ENCODE data around the gene HBE1. TPM values are rescaled to one million over a fixed set of nuclear protein-coding genes. Genes with fewer than 3 reads are reported as not detected.

The HBE1 gene
- total and polyA plus RNA-seq, 2 of the 4 experiments (the other 2 are of a cell fraction), result 3.2 to 12.7 TPM

GRCh38 chr11:5240458-5240857 is 29.3 kb downstream of the HBE1 start:
- Histone ChIP-seq H3K23ac (ENCODE audit: low read depth, low read length) (no peak overlapping the region), H4K5ac (ENCODE audit: low read depth, low read length) (no peak overlapping the region; the same call in 1 of the 2 replicates), H4K91ac (ENCODE audit: insufficient read depth, low read depth, low read length) (no peak overlapping the region), H2BK5ac (ENCODE audit: low read depth, low read length, poor library complexity, severe bottlenecking) (no peak overlapping the region), H3K4me3 (ENCODE audit: insufficient read depth, low read depth, low read length) (no peak overlapping the region), H2BK15ac (ENCODE audit: low read depth, low read length) (no peak overlapping the region), H2BK20ac (ENCODE audit: low read depth, low read length) (no peak overlapping the region), H4K8ac (ENCODE audit: low read depth in 2 of 2, low read length in 2 of 2) (no peak overlapping the region), H3K9ac (ENCODE audit: low read depth, low read length) (no peak overlapping the region), H3K18ac (ENCODE audit: low read depth, low read length) (peak overlapping the region; percentile 1; the same call in 1 of the 2 replicates), H3K9me1 (ENCODE audit: insufficient read depth, low read length) (peaks cover 5% of the 10 kb centered on the region; the same call in 1 of the 2 replicates), H3K4ac (ENCODE audit: low read depth, low read length) (no peak overlapping the region), H3K27me3 (ENCODE audit: control insufficient read depth, insufficient read depth, low read length) (no peaks in the 10 kb centered on the region), H3K4me1 (ENCODE audit: control insufficient read depth, insufficient read depth, low read length) (peaks cover 2% of the 10 kb centered on the region; the same call in 1 of the 2 replicates), H3K56ac (ENCODE audit: extremely low read depth, insufficient read depth, low read length) (no peak overlapping the region), H2BK120ac (ENCODE audit: low read depth, low read length) (no peak overlapping the region), H2AFZ (replicated peaks; ENCODE audit: low read length, poor library complexity) (no peak overlapping the region), H3K4me2 (ENCODE audit: low read depth, low read length) (no peak overlapping the region), H2AK5ac (ENCODE audit: low read depth, low read length) (no peak overlapping the region), H3K14ac (replicated peaks; ENCODE audit: low read depth, low read length) (no peak overlapping the region), H4K20me1 (ENCODE audit: insufficient read depth, low read length) (no peaks in the 10 kb centered on the region), H3K27ac (ENCODE audit: insufficient read depth, low read length) (no peak overlapping the region), H3K9me3 (ENCODE audit: control insufficient read depth, insufficient read depth, low read length) (no peaks in the 10 kb centered on the region), H2AK9ac (replicated peaks; ENCODE audit: low read depth, low read length, poor library complexity) (no peak overlapping the region), H3K36me3 (ENCODE audit: control insufficient read depth, insufficient read depth, low read length) (no peaks in the 10 kb centered on the region), H3K79me1 (ENCODE audit: low read depth in 1 of 2, low read length in 2 of 2) (no peaks in the 10 kb centered on the region)
- TF ChIP-seq MXI1 (IDR thresholded peaks at IDR 0.05; ENCODE audit: borderline replicate concordance, low read depth, low read length), result no peak
- no peak for TF ChIP-seq ELK1 (IDR thresholded peaks at IDR 0.05; ENCODE audit: borderline replicate concordance, low read depth, low read length)
- no peak for TF ChIP-seq POLR2A (IDR thresholded peaks at IDR 0.05; ENCODE audit: low read depth, low read length)
- TF ChIP-seq CTCF (conservative IDR thresholded peaks at IDR 0.05; ENCODE audit: low read depth, low read length), result no peak
- TF ChIP-seq MAFK (IDR thresholded peaks at IDR 0.05; ENCODE audit: low read depth, low read length), result no peak
- no peak for TF ChIP-seq NFE2L2 (IDR thresholded peaks at IDR 0.05; ENCODE audit: low read depth, low read length)
- TF ChIP-seq MAZ (IDR thresholded peaks at IDR 0.05; ENCODE audit: borderline replicate concordance, low read depth, low read length), result no peak
- TF ChIP-seq USF2 (IDR thresholded peaks at IDR 0.05; ENCODE audit: low read depth, low read length), result no peak
- TF ChIP-seq RFX5 (IDR thresholded peaks at IDR 0.05; ENCODE audit: low read depth, low read length), result no peak
- TF ChIP-seq RCOR1 (IDR thresholded peaks at IDR 0.05; ENCODE audit: insufficient replicate concordance, low read length), result no peak
- TF ChIP-seq RAD21 (IDR thresholded peaks at IDR 0.05; ENCODE audit: low read length), result no peak
- no peak for TF ChIP-seq BHLHE40 (IDR thresholded peaks at IDR 0.05; ENCODE audit: low read depth, low read length)
- no peak for TF ChIP-seq FOS (IDR thresholded peaks at IDR 0.05; ENCODE audit: low read depth, low read length)
- TF ChIP-seq CHD1 (IDR thresholded peaks at IDR 0.05; ENCODE audit: low read depth, low read length), result no peak
- no peak for TF ChIP-seq SMC3 (IDR thresholded peaks at IDR 0.05; ENCODE audit: low read depth, low read length)
- WGBS, 2 experiments (ENCODE audit: extremely low coverage in 2 of 2, insufficient read length in 1 of 2), result 60% methylated on average over 1 of the region's 2 CpGs; no CpG with 5 or more reads in 1 of the 2 experiments
- ATAC-seq (ENCODE audit: low read depth) (no peak), DNase-seq (no peak)
- BruUV-seq (replicated peaks), result no TSS peak
- dilution Hi-C loops (cut with HindIII; ENCODE audit: low sequenced_read_pairs, unreplicated experiment) (no loop called here), in situ Hi-C loops (cut with MboI; ENCODE audit: low sequenced_read_pairs) (no loop called here), intact Hi-C loops (cut with micrococcal nuclease) (no loop called here)
- POLR2A ChIA-PET (ENCODE audit: unreplicated experiment), result no interaction called here
- CTCF ChIA-PET, result interaction anchor here (0.6 kb wide), 1 partner anchor 265 kb away, joined by 3 read pairs; no protein-coding TSS in a partner anchor
